NCI-H524 (cell line): Measurements from ENCODE around the gene FHL3.

ENCODE experiments used
- DNase-seq, 2 experiments: peaks; one replicate each; lab custom pipeline; 2025; lab: John Stamatoyannopoulos, UW

The FHL3 gene, protein sequence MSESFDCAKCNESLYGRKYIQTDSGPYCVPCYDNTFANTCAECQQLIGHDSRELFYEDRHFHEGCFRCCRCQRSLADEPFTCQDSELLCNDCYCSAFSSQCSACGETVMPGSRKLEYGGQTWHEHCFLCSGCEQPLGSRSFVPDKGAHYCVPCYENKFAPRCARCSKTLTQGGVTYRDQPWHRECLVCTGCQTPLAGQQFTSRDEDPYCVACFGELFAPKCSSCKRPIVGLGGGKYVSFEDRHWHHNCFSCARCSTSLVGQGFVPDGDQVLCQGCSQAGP

DNA sequence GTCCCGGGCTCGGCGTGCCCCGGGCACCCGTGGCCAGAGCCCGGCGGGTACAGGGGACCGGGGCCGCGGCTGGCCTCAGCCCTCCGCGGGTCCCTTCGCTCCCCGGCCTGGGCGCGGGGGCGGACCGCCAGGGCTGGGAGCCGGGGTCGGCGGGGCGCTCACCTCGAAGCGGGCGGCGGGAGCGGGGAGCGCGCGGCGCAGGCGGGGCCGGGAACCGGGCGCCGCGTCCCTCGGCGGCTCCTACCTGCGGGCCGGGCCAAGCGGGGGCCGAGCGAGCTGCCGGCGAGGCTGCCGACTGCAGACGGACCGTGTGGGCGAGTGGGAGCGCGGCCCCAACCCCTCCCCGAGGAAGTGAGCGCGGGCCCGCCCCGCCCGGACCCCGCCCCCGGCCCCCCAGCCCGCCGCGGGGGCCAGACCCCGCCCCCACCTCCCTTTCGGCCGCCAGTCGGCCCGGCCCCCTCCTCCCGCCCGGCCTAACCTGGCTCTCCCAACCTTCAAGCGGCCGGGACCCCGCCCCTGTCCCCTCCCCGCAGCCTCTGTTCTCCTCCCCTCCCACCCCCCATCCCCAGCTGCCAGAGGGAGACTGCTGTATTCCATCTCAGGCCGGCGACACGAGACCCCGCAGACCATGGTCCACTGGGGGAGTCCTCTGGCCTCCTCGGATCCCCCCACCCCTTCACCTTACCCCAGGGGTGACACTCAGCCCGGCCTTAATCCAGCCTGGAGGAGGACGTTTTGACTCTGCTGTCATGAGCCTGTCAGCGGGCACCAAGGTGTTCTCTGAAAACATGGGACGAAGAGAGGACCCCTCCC is at the start of gene FHL3:
TSS of gene FHL3 (minus strand) at position 320 of the 813 bp plus-strand sequence. CDS start 6,102 bp downstream, outside the sequence.
- peak; percentile 20 to 60 for DNase-seq

- DNase-seq = no peak
Observed at GRCh38 chr1:38053416-38054091, 48.2 kb upstream of the FHL3 start.

GRCh38 chr1:38052750-38053415 is 47.6 kb upstream of the FHL3 start:
- no peak for DNase-seq

GRCh38 chr1:38051079-38051543 is 45.8 kb upstream of the FHL3 start:
- no peak for DNase-seq

DNA sequence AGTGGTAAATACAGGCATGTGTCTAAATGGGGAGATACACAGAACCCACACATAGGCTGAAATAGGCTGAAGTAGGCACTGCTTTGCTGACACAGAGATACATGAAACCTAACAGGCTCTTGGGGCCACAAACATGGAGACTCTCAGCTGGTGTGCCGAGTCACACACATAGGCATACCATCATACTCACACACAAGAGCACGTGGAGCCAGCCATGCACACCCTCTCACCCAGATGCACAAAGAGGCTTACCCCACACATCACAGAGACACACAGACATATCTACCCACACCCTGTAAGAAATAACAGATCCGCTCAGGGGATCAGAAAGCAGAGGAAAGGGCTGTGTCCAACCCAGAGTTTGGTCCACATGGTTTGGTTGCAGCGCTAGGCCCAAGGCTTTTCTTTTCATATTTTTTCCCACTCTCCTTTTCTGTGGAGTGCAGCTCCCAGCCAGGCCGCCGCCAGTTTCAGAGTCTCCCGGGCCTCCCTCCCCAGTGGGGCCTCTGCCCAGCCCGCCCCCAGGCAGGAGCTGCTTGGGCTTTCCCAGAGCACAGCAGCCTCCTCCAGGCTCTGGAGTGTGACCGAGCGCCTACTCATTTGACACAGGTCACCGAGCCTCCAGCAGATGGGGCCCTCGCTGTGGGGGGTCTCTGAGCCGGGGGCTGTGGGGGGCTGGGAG is 45.2 kb upstream of the FHL3 start:
- DNase-seq = peak; percentile 16 to 54

DNA sequence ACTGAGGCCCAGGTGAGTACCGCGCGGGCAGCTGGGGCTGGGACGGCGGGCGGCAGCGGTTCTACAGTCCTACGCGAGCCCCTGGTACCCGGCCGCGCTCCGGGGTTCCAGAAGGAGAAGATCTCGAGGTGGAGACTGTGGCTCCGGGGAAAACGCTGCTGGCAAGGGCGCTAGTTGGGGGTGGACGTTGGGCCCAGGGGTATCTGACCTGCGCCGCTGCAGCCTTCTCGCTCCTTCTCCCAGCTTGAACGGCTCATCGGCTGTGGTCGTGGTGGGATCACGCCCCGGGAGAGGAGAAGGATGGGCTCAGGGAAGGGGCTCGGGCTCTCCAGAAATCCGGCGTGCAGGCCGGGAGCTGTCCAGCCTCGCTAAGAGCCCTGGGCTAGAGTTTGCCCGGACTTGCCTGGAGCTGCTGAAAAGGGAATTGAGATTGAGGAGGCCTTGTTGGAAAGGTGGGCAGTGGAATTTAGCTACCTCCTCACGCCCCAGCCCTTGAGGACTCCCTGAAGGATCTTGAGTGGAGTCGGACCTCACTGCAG is 42.4 kb upstream of the FHL3 start:
- DNase-seq = no peak

DNA sequence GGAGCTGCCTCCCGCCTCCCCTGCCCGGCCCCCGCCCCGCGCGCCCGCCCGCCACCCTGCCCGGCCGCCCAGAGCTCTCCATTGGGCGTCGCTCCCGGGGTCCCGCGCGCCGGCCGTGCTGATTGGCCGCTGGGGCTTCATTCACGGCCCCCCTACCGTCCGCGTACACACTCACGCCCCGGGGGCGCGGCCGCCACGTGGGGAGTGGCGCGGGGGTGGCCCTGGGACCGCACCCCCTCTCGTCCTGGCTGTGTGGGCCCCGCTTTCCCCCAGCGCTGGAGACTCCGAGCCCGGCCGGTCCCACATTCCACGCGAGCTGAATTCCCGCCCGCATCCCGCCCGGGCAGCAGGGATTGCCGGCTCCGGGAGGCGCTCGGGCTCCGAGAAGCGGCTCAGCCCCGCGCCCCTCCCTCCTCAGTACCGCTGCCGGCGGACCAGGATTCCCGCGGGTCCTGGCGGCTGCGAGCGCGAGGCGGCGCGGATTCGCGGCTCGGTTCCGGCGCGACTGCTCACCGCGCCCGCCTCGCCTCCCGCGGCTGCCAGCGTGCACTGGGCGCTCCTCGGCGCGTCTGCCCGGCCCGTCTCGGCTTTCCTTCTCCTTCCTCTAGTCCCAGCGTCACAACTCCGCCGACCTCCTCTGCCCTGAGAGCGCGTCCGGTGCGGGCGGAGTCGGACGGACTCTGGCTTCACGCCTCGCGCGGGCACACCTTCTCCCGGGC is 41.7 kb upstream of the FHL3 start:
- DNase-seq = peak; percentile 64 to 81

DNA sequence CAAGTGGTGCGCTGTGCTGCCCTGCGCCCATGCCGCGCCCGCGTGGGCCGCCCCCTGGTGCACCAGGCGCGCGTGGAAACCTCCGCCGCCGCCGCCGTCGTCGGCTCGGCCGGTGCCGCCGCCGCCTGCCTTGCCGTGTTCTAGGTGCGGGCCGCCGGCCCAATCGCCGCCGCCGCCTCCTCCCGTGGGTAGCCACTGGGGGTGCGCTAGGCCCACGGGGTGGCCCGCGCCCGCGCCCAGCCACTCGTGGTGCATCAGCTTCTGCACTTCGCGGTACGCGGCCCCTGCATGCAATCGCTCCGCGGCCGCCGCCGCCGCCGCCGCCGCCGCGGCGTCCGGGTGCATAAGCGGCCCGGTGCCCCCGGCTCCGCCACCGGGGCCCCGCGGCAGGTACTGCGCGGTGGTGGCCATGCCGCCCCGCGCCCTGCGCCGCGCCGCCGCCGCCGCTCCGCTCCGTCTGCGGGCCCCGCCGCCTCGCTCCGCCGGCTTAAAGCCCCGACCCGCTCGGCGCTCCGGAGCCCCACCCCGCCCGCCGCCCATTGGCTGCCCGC is 41.1 kb upstream of the FHL3 start, which contains the start of gene POU3F1:
TSS of gene POU3F1 (minus strand) at position 461 of the 551 bp plus-strand sequence. CDS start at position 411, 50 bp downstream.
- DNase-seq = peak in 1 of 2 experiments; percentile 50

- DNase-seq = peak; percentile 54 to 75
Observed at GRCh38 chr1:38045401-38046332, 40.4 kb upstream of the FHL3 start.

GRCh38 chr1:38044221-38045215 is 39.2 kb upstream of the FHL3 start:
- DNase-seq = peak; percentile 8 to 16

- no peak for DNase-seq
Observed at GRCh38 chr1:38043036-38043747, 37.9 kb upstream of the FHL3 start.

DNA sequence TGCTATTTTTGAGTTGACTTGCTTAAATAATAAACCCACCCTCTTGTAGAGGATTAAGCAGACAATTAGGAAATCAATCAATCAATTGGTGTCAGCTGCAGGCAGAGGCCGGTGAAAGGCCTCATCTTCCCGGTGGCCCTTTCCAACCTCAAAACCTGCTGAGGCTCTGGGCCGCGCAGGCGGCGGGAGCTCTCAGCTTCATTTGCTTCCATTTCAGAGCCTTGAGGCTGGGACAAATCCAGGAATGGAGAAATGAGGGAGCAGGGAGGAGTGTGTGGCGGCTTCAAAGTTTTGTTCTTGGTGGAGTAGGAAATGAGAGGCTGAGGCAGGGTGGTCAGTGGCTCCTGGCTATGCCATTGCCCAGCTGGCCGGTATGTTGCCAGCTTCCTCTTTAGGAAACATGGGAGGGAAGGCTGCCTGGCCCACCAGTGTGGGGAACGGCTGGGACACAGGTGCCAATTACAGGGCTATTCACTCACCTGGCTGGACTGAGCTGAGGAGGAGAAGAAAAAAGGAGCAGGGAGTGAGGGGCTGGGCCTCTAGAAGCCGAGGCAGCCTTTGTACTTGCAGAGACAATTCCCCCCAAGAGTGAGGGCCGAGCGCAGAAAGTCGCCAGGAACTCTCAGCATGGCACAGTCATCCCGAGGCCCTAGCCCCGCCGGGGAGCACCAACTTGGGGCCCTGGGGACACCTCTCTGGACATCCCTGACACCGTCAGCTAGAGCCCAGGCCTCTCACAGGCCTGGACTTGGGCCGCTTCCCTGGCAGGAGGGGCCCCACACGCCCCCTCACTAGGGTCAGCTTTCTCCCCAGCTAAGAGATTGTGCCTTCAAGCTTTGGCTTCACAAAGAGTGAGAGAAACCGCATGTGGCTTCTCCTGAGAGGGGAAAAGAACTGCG is 36.9 kb upstream of the FHL3 start:
- no peak for DNase-seq

GRCh38 chr1:38039331-38040088 is 34.2 kb upstream of the FHL3 start:
- DNase-seq = no peak

DNA sequence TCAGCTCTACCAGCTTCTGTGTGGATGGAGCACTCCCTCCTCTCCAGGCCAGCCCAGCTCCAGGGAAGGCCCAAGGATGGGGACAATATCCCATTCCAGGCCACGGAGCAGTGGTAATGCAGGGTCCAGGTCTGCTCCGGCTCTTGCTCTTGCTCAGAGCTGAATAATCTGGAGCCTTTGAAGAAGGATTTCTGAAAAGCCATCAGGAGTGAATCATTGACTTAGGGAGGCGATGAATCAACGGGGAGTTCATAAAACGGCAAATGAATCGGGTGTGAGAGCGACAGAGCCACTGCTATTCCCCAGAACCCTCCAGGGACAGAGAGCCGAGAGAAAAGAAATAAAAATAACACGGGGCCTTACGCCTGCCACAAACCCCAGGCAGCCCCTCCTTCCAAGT is 33.5 kb upstream of the FHL3 start:
- DNase-seq = no peak
